ENCODE measurements around the gene ATXN1.
A peak's percentile ranks its signal among the peaks of the same experiment; 100 is the strongest.

Gene ATXN1

DNA sequence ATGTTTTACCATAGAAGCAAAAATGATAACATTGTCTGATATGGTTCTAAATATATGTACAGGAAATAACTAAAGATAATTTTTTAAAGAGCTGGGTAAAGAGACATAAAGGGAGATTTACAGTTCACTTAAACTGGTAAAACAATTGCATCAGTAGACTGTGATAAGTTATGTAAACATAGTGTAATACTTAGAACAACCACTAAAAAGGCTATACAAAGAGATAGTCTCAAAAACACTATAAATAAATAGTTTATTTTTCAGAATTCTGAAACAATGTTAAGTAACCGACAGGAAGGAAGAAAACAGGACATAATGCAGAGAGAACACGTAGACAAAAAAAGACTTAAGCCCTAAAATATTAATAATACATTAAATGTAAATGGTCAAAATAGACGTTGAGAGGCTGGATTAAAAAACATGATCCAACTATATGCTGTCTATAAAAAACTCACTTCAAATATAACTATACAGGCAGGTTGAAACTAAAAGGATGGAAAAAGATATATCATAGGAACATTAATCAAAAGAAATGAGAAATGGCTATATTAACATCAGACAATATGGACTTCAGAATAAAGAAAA is 32.7 kb upstream of the ATXN1 start:
- Histone ChIP-seq H4K20me1 (ENCODE audit: insufficient read depth, low read length, poor library complexity, severe bottlenecking) (no peaks in the 10 kb centered on the region), H3K9ac (ENCODE audit: low read depth, low read length, poor library complexity, severe bottlenecking) (no peak overlapping the region), H3K9me2 (replicated peaks; ENCODE audit: low read depth, low read length) (no peaks in the 10 kb centered on the region), H3K4me2 (ENCODE audit: low read depth, low read length, poor library complexity, severe bottlenecking) (no peak overlapping the region), H3K4me1 (ENCODE audit: insufficient read depth, low read length, poor library complexity, severe bottlenecking) (no peaks in the 10 kb centered on the region), H3K27me3 (ENCODE audit: insufficient read depth, low read length, poor library complexity, severe bottlenecking) (no peaks in the 10 kb centered on the region), H3F3A (ENCODE audit: low read depth) (no peaks in the 10 kb centered on the region), H2AFZ (ENCODE audit: low read length) (no peak overlapping the region), H3K9me3 (ENCODE audit: insufficient read depth, low read depth, low read length) (no peaks in the 10 kb centered on the region), H3K79me2 (ENCODE audit: insufficient read depth, low read length) (no peaks in the 10 kb centered on the region), H3K36me3 (ENCODE audit: insufficient read depth, low read length) (no peaks in the 10 kb centered on the region), H3K4me3 (ENCODE audit: low read length, poor library complexity, severe bottlenecking) (no peak overlapping the region)
- TF ChIP-seq EZH2phosphoT487 (IDR thresholded peaks at IDR 0.05; ENCODE audit: borderline replicate concordance) = no peak
- TF ChIP-seq, protein P1, sequence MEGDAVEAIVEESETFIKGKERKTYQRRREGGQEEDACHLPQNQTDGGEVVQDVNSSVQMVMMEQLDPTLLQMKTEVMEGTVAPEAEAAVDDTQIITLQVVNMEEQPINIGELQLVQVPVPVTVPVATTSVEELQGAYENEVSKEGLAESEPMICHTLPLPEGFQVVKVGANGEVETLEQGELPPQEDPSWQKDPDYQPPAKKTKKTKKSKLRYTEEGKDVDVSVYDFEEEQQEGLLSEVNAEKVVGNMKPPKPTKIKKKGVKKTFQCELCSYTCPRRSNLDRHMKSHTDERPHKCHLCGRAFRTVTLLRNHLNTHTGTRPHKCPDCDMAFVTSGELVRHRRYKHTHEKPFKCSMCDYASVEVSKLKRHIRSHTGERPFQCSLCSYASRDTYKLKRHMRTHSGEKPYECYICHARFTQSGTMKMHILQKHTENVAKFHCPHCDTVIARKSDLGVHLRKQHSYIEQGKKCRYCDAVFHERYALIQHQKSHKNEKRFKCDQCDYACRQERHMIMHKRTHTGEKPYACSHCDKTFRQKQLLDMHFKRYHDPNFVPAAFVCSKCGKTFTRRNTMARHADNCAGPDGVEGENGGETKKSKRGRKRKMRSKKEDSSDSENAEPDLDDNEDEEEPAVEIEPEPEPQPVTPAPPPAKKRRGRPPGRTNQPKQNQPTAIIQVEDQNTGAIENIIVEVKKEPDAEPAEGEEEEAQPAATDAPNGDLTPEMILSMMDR (conservative IDR thresholded peaks at IDR 0.05; ENCODE audit: low read length) = 0 out of 2 replicates have a peak, but pooled peaks have one; percentile 8

DNA sequence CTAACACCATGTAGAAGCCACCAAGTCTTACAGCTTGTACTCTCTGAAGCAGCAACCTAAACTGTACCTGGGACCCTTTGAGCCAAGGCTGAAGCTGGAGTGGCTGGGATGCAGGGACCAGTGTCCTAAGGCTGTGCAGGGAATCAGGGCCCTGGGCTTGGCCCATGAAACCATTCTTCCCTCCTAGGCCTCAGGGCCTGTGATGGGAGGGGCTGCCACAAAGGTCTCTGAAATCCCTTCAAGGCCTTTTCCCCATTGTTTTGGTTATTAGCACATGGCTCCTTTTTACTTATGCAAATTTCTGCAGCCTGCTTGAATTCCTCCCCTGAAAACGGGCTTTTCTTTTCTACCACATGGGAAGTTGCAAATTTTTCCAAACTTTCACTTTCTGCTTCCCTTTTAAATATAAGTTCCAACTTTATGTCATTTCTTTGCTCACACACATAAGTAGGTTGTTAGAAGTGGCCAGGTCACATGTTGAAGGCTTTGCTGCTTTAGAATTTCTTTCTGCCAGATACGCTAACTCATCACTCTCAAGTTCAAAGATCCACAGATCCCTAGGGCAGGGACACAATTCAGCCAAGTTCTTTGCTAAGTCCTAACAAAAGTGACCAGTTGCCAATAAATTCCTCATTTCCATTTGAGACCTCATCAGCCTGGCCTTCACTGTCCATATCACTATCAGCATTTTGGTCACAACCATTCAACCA is 28.2 kb upstream of the ATXN1 start:
- Histone ChIP-seq H3K36me3 (ENCODE audit: insufficient read depth, low read length) (no peaks in the 10 kb centered on the region), H2AFZ (ENCODE audit: low read length) (no peak overlapping the region), H3K4me2 (ENCODE audit: low read depth, low read length, poor library complexity, severe bottlenecking) (no peak overlapping the region), H3K79me2 (ENCODE audit: insufficient read depth, low read length) (no peaks in the 10 kb centered on the region), H3K9ac (ENCODE audit: low read depth, low read length, poor library complexity, severe bottlenecking) (no peak overlapping the region), H3K4me1 (ENCODE audit: insufficient read depth, low read length, poor library complexity, severe bottlenecking) (peaks cover 10% of the 10 kb centered on the region), H3F3A (ENCODE audit: low read depth) (no peaks in the 10 kb centered on the region), H4K20me1 (ENCODE audit: insufficient read depth, low read length, poor library complexity, severe bottlenecking) (no peaks in the 10 kb centered on the region), H3K4me3 (ENCODE audit: low read length, poor library complexity, severe bottlenecking) (no peak overlapping the region), H3K9me3 (ENCODE audit: insufficient read depth, low read depth, low read length) (peaks cover 6% of the 10 kb centered on the region; the same call in 1 of the 2 replicates), H3K9me2 (replicated peaks; ENCODE audit: low read depth, low read length) (no peaks in the 10 kb centered on the region), H3K27me3 (ENCODE audit: insufficient read depth, low read length, poor library complexity, severe bottlenecking) (no peaks in the 10 kb centered on the region)
- TF ChIP-seq EZH2phosphoT487 (IDR thresholded peaks at IDR 0.05; ENCODE audit: borderline replicate concordance) = no peak
- TF ChIP-seq, protein P1 (conservative IDR thresholded peaks at IDR 0.05; ENCODE audit: low read length) = no peak

DNA sequence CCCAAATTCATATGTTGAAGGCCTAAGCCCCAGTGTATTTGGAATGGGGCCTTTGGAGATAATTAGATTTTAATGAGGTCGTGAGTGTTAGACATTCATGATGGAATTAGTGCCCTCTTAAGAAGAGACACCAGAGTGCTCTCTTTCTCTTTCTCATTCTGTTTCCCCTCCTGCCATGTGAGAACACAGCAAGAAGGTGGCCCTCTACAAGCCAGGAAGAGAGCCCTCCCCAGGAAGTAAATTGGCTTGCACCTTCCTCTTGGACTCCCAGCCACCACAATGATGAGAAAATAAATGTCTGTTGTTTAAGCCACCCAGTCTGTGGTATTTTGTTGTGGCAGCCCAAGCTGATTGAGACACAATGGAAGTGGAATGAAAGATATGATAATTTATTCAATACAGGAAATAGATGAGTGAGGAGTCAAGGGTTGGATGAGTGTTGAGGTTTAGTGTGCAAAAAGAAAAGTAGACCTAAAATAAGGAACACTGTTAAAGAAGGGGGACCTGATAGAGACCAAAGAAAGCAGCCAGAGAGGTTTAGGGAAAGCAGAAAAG is 25.9 kb upstream of the ATXN1 start:
- peak overlapping the region; percentile 19 for H3K4me2 ChIP-seq (ENCODE audit: low read depth, low read length, poor library complexity, severe bottlenecking)
- no peaks in the 10 kb centered on the region for H3K9me2 ChIP-seq (replicated peaks; ENCODE audit: low read depth, low read length)

More for the DNA sequence above, 25.9 kb upstream of the ATXN1 start:
- Histone ChIP-seq H3K4me3 (ENCODE audit: low read length, poor library complexity, severe bottlenecking) (no peak overlapping the region), H4K20me1 (ENCODE audit: insufficient read depth, low read length, poor library complexity, severe bottlenecking) (no peaks in the 10 kb centered on the region), H3F3A (ENCODE audit: low read depth) (no peaks in the 10 kb centered on the region), H3K9ac (ENCODE audit: low read depth, low read length, poor library complexity, severe bottlenecking) (no peak overlapping the region), H3K4me1 (ENCODE audit: insufficient read depth, low read length, poor library complexity, severe bottlenecking) (peaks cover 10% of the 10 kb centered on the region), H3K36me3 (ENCODE audit: insufficient read depth, low read length) (no peaks in the 10 kb centered on the region), H2AFZ (ENCODE audit: low read length) (peak overlapping the region; percentile 54), H3K79me2 (ENCODE audit: insufficient read depth, low read length) (no peaks in the 10 kb centered on the region), H3K27me3 (ENCODE audit: insufficient read depth, low read length, poor library complexity, severe bottlenecking) (no peaks in the 10 kb centered on the region), H3K9me3 (ENCODE audit: insufficient read depth, low read depth, low read length) (peaks cover 6% of the 10 kb centered on the region; the same call in 1 of the 2 replicates)
- no peak for TF ChIP-seq EZH2phosphoT487 (IDR thresholded peaks at IDR 0.05; ENCODE audit: borderline replicate concordance)
- TF ChIP-seq, protein P1 (conservative IDR thresholded peaks at IDR 0.05; ENCODE audit: low read length) = peak; percentile 30; the same call in 1 of the 2 replicates

Measured in Loucy (cell line).